Astrocyte (in vitro differentiated cells and primary cell): ENCODE measurements around the gene CRB2. TPM values are rescaled to one million over a fixed set of nuclear protein-coding genes. Genes with fewer than 3 reads are reported as not detected.
"Not testable (repeated sequence)": the region's sequence is repeated elsewhere in the genome, so short reads cannot be mapped to it uniquely, and the experiment has no call there.

Source experiments
- DNase-seq: peaks from one replicate; pipeline ENCODE4 v3.0.0-alpha.2; 2010; ENCODE audit warnings: low read depth
- FAIRE-seq: peaks from 2 replicates; lab custom pipeline; 2011; peaks lifted over from hg19 to GRCh38; lab: Jason Lieb, UNC
- H2AFZ ChIP-seq: 2 replicates; pipeline ENCODE4 v1.6.0; 2012; ENCODE audit warnings: low read depth, low read length, inconsistent platforms
- H3K27ac ChIP-seq: 2 replicates; pipeline ENCODE4 v1.5.1; 2011; ENCODE audit warnings: low read depth, low read length, inconsistent platforms
- H3K27me3 ChIP-seq: 2 replicates; pipeline ENCODE4 v1.6.0; 2011; ENCODE audit warnings: low read length, inconsistent platforms; ENCODE audit not compliant: insufficient read depth
- H3K36me3 ChIP-seq: 2 replicates; pipeline ENCODE4 v1.5.1; 2011; ENCODE audit warnings: low read length, inconsistent platforms; ENCODE audit not compliant: insufficient read depth
- H3K4me1 ChIP-seq: 2 replicates; pipeline ENCODE4 v1.5.1; 2011; ENCODE audit warnings: low read length, inconsistent platforms; ENCODE audit not compliant: insufficient read depth
- H3K4me2 ChIP-seq: 2 replicates; pipeline ENCODE4 v1.6.0; 2012; ENCODE audit warnings: low read length, inconsistent platforms
- H3K4me3 ChIP-seq: 2 replicates; pipeline ENCODE4 v1.5.1; 2011; ENCODE audit warnings: low read depth, mild to moderate bottlenecking, low read length, inconsistent platforms; ENCODE audit not compliant: insufficient read depth
- H3K79me2 ChIP-seq: 2 replicates; pipeline ENCODE4 v1.6.0; 2012; ENCODE audit warnings: mild to moderate bottlenecking, low read length, inconsistent platforms; ENCODE audit not compliant: insufficient read depth
- H3K9ac ChIP-seq: 2 replicates; pipeline ENCODE4 v1.6.0; 2012; ENCODE audit warnings: mild to moderate bottlenecking, low read length, inconsistent platforms
- H3K9me3 ChIP-seq: 2 replicates; pipeline ENCODE4 v1.5.1; 2012; ENCODE audit warnings: low read depth, mild to moderate bottlenecking, low read length, inconsistent platforms; ENCODE audit not compliant: insufficient read depth
- H4K20me1 ChIP-seq: 2 replicates; pipeline ENCODE4 v1.6.0; 2012; ENCODE audit warnings: low read length, inconsistent platforms; ENCODE audit not compliant: insufficient read depth
- H3K27ac Mint-ChIP-seq: one replicate; pipeline ENCODE4 v1.8.0; 2021; ENCODE audit warnings: mild to moderate bottlenecking, mixed read lengths; ENCODE audit not compliant: unreplicated experiment
- H3K27me3 Mint-ChIP-seq: one replicate; pipeline ENCODE4 v1.8.0; 2021; ENCODE audit warnings: low read depth, mixed read lengths; ENCODE audit not compliant: unreplicated experiment
- H3K36me3 Mint-ChIP-seq: one replicate; pipeline ENCODE4 v1.8.0; 2021; ENCODE audit warnings: low read depth, mixed read lengths; ENCODE audit not compliant: unreplicated experiment
- H3K4me1 Mint-ChIP-seq: one replicate; pipeline ENCODE4 v1.8.0; 2021; ENCODE audit warnings: low read depth, mixed read lengths; ENCODE audit not compliant: unreplicated experiment
- H3K4me3 Mint-ChIP-seq: one replicate; pipeline ENCODE4 v1.8.0; 2021; ENCODE audit warnings: mild to moderate bottlenecking, moderate library complexity, mixed read lengths; ENCODE audit not compliant: unreplicated experiment
- H3K9me3 Mint-ChIP-seq: one replicate; pipeline ENCODE4 v1.8.0; 2021; ENCODE audit warnings: mild to moderate bottlenecking, mixed read lengths; ENCODE audit not compliant: unreplicated experiment
- CTCF ChIP-seq: IDR thresholded peaks from 2 replicates; pipeline ENCODE4 v1.5.1; 2011; ENCODE audit warnings: low read depth, mild to moderate bottlenecking, inconsistent platforms, low read length, moderate library complexity; ENCODE audit not compliant: insufficient read depth
- EZH2 ChIP-seq: IDR thresholded peaks from 2 replicates; pipeline ENCODE4 v1.6.1; 2012; ENCODE audit warnings: mild to moderate bottlenecking, low read length, inconsistent platforms; ENCODE audit not compliant: insufficient read depth
- total RNA-seq: library from RNA; stranded (reverse); gene quantifications from 2 replicates; pipeline ENCODE4 v1.2.1, GENCODE V29; 2021

The CRB2 gene
- total RNA-seq, 1 donor from 2014 or later: 2.4 TPM

GRCh38 chr9:123395689-123396511, 39.9 kb downstream of the CRB2 start:
- no peaks in the 10 kb centered on the region for H3K36me3 ChIP-seq
- no peak overlapping the region for H3K9ac ChIP-seq
- H3K27me3 ChIP-seq: no peaks in the 10 kb centered on the region
- FAIRE-seq: no peak
- Mint-ChIP-seq H3K9me3 (peaks cover 10% of the 10 kb centered on the region), H3K4me1 (peaks cover 9% of the 10 kb centered on the region), H3K27me3 (peaks cover 24% of the 10 kb centered on the region), H3K27ac (no peak overlapping the region), H3K4me3 (no peak overlapping the region), H3K36me3 (peaks cover 3% of the 10 kb centered on the region)
- no peak overlapping the region for H3K4me3 ChIP-seq
- no peaks in the 10 kb centered on the region for H3K79me2 ChIP-seq
- no peaks in the 10 kb centered on the region for H4K20me1 ChIP-seq
- TF ChIP-seq CTCF (no peak), EZH2 (no peak)
- no peaks in the 10 kb centered on the region for H3K4me1 ChIP-seq
- H3K27ac ChIP-seq: no peak overlapping the region
- H3K9me3 ChIP-seq: no peaks in the 10 kb centered on the region
- no peak overlapping the region for H3K4me2 ChIP-seq
- no peak overlapping the region for H2AFZ ChIP-seq
- DNase-seq: no peak

- Mint-ChIP-seq H3K27ac (no peak overlapping the region), H3K4me1 (peaks cover 11% of the 10 kb centered on the region), H3K4me3 (no peak overlapping the region), H3K27me3 (peaks cover 21% of the 10 kb centered on the region), H3K9me3 (peaks cover 6% of the 10 kb centered on the region), H3K36me3 (peaks cover 3% of the 10 kb centered on the region)
- Histone ChIP-seq H3K9me3 (no peaks in the 10 kb centered on the region), H3K9ac (no peak overlapping the region), H3K27me3 (no peaks in the 10 kb centered on the region), H3K4me2 (no peak overlapping the region), H2AFZ (no peak overlapping the region), H3K4me3 (no peak overlapping the region), H3K79me2 (no peaks in the 10 kb centered on the region), H4K20me1 (peaks cover 3% of the 10 kb centered on the region), H3K27ac (no peak overlapping the region), H3K36me3 (no peaks in the 10 kb centered on the region), H3K4me1 (no peaks in the 10 kb centered on the region)
- DNase-seq (no peak), FAIRE-seq (no peak)
- no peak for TF ChIP-seq CTCF
- no peak for TF ChIP-seq EZH2
These were observed 42.0 kb downstream of the CRB2 start for GRCh38 chr9:123397975-123398374.

- peaks cover 11% of the 10 kb centered on the region for H3K4me1 Mint-ChIP-seq
- H3K4me2 ChIP-seq, H3K9ac ChIP-seq, H3K36me3 ChIP-seq, H4K20me1 ChIP-seq, H2AFZ ChIP-seq, H3K4me3 ChIP-seq, H3K4me3 Mint-ChIP-seq, H3K9me3 ChIP-seq, H3K27me3 ChIP-seq, H3K9me3 Mint-ChIP-seq, H3K4me1 ChIP-seq, FAIRE-seq, H3K36me3 Mint-ChIP-seq, DNase-seq, H3K79me2 ChIP-seq, H3K27ac ChIP-seq, H3K27ac Mint-ChIP-seq: not testable (repeated sequence)
- peaks cover 28% of the 10 kb centered on the region for H3K27me3 Mint-ChIP-seq
These were observed 42.9 kb downstream of the CRB2 start for GRCh38 chr9:123398938-123399337.
